ENCODE measurements around the gene SLC25A38. TPM values are rescaled to one million over a fixed set of nuclear protein-coding genes. Genes with fewer than 3 reads are reported as not detected.

The SLC25A38 gene
- total RNA-seq, 1 experiment from 2014 or later = 54.6 TPM

GRCh38 chr3:39381432-39381831 lies 1.7 kb upstream of the SLC25A38 start:
- H3K4me1 ChIP-seq (ENCODE audit: low read length) = peaks cover 34% of the 10 kb centered on the region
- H3K9me3 ChIP-seq (ENCODE audit: low read length) = no peaks in the 10 kb centered on the region
- no peaks in the 10 kb centered on the region for H3K9me2 ChIP-seq (replicated peaks; ENCODE audit: insufficient read depth, low read length)
- no peak overlapping the region for H3K9ac ChIP-seq (ENCODE audit: low read length)
- H2AFZ ChIP-seq (ENCODE audit: low read length) = no peak overlapping the region
- H4K20me1 ChIP-seq (ENCODE audit: insufficient read depth, low read depth, low read length) = peaks cover 22% of the 10 kb centered on the region
- H3K79me2 ChIP-seq (ENCODE audit: low read length) = peaks cover 27% of the 10 kb centered on the region
- H3K27ac ChIP-seq (ENCODE audit: low read length) = no peak overlapping the region
- DNase-seq = no peak
- no peaks in the 10 kb centered on the region for H3K27me3 ChIP-seq (ENCODE audit: low read length)
- no peak overlapping the region for H3K4me2 ChIP-seq (ENCODE audit: low read depth, low read length, poor library complexity, severe bottlenecking)
- H3K4me3 ChIP-seq (ENCODE audit: low read length) = no peak overlapping the region
- H3K36me3 ChIP-seq (ENCODE audit: insufficient read depth, low read length) = peaks cover 5% of the 10 kb centered on the region; the same call in 1 of the 2 replicates

- H3K4me3 ChIP-seq (ENCODE audit: low read length) = peak overlapping the region; percentile 85
- no peaks in the 10 kb centered on the region for H3K9me3 ChIP-seq (ENCODE audit: low read length)
- no peaks in the 10 kb centered on the region for H3K9me2 ChIP-seq (replicated peaks; ENCODE audit: insufficient read depth, low read length)
- peak; percentile 98 for DNase-seq
- no peaks in the 10 kb centered on the region for H3K27me3 ChIP-seq (ENCODE audit: low read length)
- H4K20me1 ChIP-seq (ENCODE audit: insufficient read depth, low read depth, low read length) = peaks cover 38% of the 10 kb centered on the region
- peaks cover 55% of the 10 kb centered on the region for H3K4me1 ChIP-seq (ENCODE audit: low read length)
- peak overlapping the region; percentile 77 for H3K27ac ChIP-seq (ENCODE audit: low read length)
- H3K36me3 ChIP-seq (ENCODE audit: insufficient read depth, low read length) = peaks cover 8% of the 10 kb centered on the region; the same call in 1 of the 2 replicates
- peak overlapping the region; percentile 91 for H3K4me2 ChIP-seq (ENCODE audit: low read depth, low read length, poor library complexity, severe bottlenecking)
- peak overlapping the region; percentile 19; the same call in 1 of the 2 replicates for H2AFZ ChIP-seq (ENCODE audit: low read length)
- peaks cover 53% of the 10 kb centered on the region for H3K79me2 ChIP-seq (ENCODE audit: low read length)
- peak overlapping the region; percentile 95 for H3K9ac ChIP-seq (ENCODE audit: low read length)
Observed at GRCh38 chr3:39383881-39384664, 903 bp downstream of the SLC25A38 start.

- Histone ChIP-seq H3K4me2 (ENCODE audit: low read depth, low read length, poor library complexity, severe bottlenecking) (peak overlapping the region; percentile 91), H3K27me3 (ENCODE audit: low read length) (no peaks in the 10 kb centered on the region), H3K27ac (ENCODE audit: low read length) (no peak overlapping the region), H4K20me1 (ENCODE audit: insufficient read depth, low read depth, low read length) (peaks cover 42% of the 10 kb centered on the region), H2AFZ (ENCODE audit: low read length) (no peak overlapping the region), H3K9me2 (replicated peaks; ENCODE audit: insufficient read depth, low read length) (no peaks in the 10 kb centered on the region), H3K9me3 (ENCODE audit: low read length) (no peaks in the 10 kb centered on the region), H3K9ac (ENCODE audit: low read length) (peak overlapping the region; percentile 78), H3K79me2 (ENCODE audit: low read length) (peaks cover 59% of the 10 kb centered on the region), H3K4me3 (ENCODE audit: low read length) (peak overlapping the region; percentile 85), H3K4me1 (ENCODE audit: low read length) (peaks cover 57% of the 10 kb centered on the region), H3K36me3 (ENCODE audit: insufficient read depth, low read length) (peaks cover 13% of the 10 kb centered on the region; the same call in 1 of the 2 replicates)
- no peak for DNase-seq
Observed at GRCh38 chr3:39384665-39385000, 1.5 kb downstream of the SLC25A38 start.

GRCh38 chr3:39385456-39386090 lies 2.4 kb downstream of the SLC25A38 start:
- no peak for DNase-seq
- Histone ChIP-seq H3K4me3 (ENCODE audit: low read length) (peak overlapping the region; percentile 85), H4K20me1 (ENCODE audit: insufficient read depth, low read depth, low read length) (peaks cover 47% of the 10 kb centered on the region), H3K9ac (ENCODE audit: low read length) (peak overlapping the region; percentile 78), H2AFZ (ENCODE audit: low read length) (no peak overlapping the region), H3K9me2 (replicated peaks; ENCODE audit: insufficient read depth, low read length) (no peaks in the 10 kb centered on the region), H3K27ac (ENCODE audit: low read length) (no peak overlapping the region), H3K36me3 (ENCODE audit: insufficient read depth, low read length) (peaks cover 21% of the 10 kb centered on the region; the same call in 1 of the 2 replicates), H3K9me3 (ENCODE audit: low read length) (no peaks in the 10 kb centered on the region), H3K79me2 (ENCODE audit: low read length) (peaks cover 68% of the 10 kb centered on the region), H3K4me2 (ENCODE audit: low read depth, low read length, poor library complexity, severe bottlenecking) (peak overlapping the region; percentile 91), H3K27me3 (ENCODE audit: low read length) (no peaks in the 10 kb centered on the region), H3K4me1 (ENCODE audit: low read length) (peaks cover 57% of the 10 kb centered on the region)

- no peak overlapping the region for H3K4me3 ChIP-seq (ENCODE audit: low read length)
- no peaks in the 10 kb centered on the region for H3K27me3 ChIP-seq (ENCODE audit: low read length)
- no peaks in the 10 kb centered on the region for H3K9me3 ChIP-seq (ENCODE audit: low read length)
- no peak overlapping the region for H3K4me2 ChIP-seq (ENCODE audit: low read depth, low read length, poor library complexity, severe bottlenecking)
- no peak for DNase-seq
- H3K4me1 ChIP-seq (ENCODE audit: low read length) = peaks cover 57% of the 10 kb centered on the region
- H3K9ac ChIP-seq (ENCODE audit: low read length) = no peak overlapping the region
- peaks cover 75% of the 10 kb centered on the region for H3K79me2 ChIP-seq (ENCODE audit: low read length)
- no peak overlapping the region for H2AFZ ChIP-seq (ENCODE audit: low read length)
- no peak overlapping the region for H3K27ac ChIP-seq (ENCODE audit: low read length)
- peaks cover 47% of the 10 kb centered on the region for H4K20me1 ChIP-seq (ENCODE audit: insufficient read depth, low read depth, low read length)
- H3K36me3 ChIP-seq (ENCODE audit: insufficient read depth, low read length) = peaks cover 28% of the 10 kb centered on the region; the same call in 1 of the 2 replicates
- no peaks in the 10 kb centered on the region for H3K9me2 ChIP-seq (replicated peaks; ENCODE audit: insufficient read depth, low read length)
Observed at GRCh38 chr3:39386318-39386717, 3.1 kb downstream of the SLC25A38 start.

GRCh38 chr3:39387411-39387975 lies 4.3 kb downstream of the SLC25A38 start:
- Histone ChIP-seq H3K4me2 (ENCODE audit: low read depth, low read length, poor library complexity, severe bottlenecking) (peak overlapping the region; percentile 32), H3K27ac (ENCODE audit: low read length) (no peak overlapping the region), H3K4me1 (ENCODE audit: low read length) (peaks cover 54% of the 10 kb centered on the region), H3K9me3 (ENCODE audit: low read length) (no peaks in the 10 kb centered on the region), H3K36me3 (ENCODE audit: insufficient read depth, low read length) (peaks cover 36% of the 10 kb centered on the region; the same call in 1 of the 2 replicates), H3K9me2 (replicated peaks; ENCODE audit: insufficient read depth, low read length) (no peaks in the 10 kb centered on the region), H2AFZ (ENCODE audit: low read length) (no peak overlapping the region), H3K27me3 (ENCODE audit: low read length) (no peaks in the 10 kb centered on the region), H3K79me2 (ENCODE audit: low read length) (peaks cover 76% of the 10 kb centered on the region), H3K9ac (ENCODE audit: low read length) (peak overlapping the region; percentile 21; the same call in 1 of the 2 replicates), H3K4me3 (ENCODE audit: low read length) (no peak overlapping the region), H4K20me1 (ENCODE audit: insufficient read depth, low read depth, low read length) (peaks cover 47% of the 10 kb centered on the region)
- no peak for DNase-seq

- Histone ChIP-seq H3K36me3 (ENCODE audit: insufficient read depth, low read length) (peaks cover 42% of the 10 kb centered on the region; the same call in 1 of the 2 replicates), H3K9me2 (replicated peaks; ENCODE audit: insufficient read depth, low read length) (no peaks in the 10 kb centered on the region), H3K4me3 (ENCODE audit: low read length) (no peak overlapping the region), H3K4me1 (ENCODE audit: low read length) (peaks cover 49% of the 10 kb centered on the region), H4K20me1 (ENCODE audit: insufficient read depth, low read depth, low read length) (peaks cover 47% of the 10 kb centered on the region), H3K9me3 (ENCODE audit: low read length) (no peaks in the 10 kb centered on the region), H2AFZ (ENCODE audit: low read length) (no peak overlapping the region), H3K79me2 (ENCODE audit: low read length) (peaks cover 78% of the 10 kb centered on the region), H3K27me3 (ENCODE audit: low read length) (no peaks in the 10 kb centered on the region), H3K27ac (ENCODE audit: low read length) (0 out of 2 replicates have a peak overlapping the region, but pooled peaks have one; percentile 52), H3K9ac (ENCODE audit: low read length) (no peak overlapping the region), H3K4me2 (ENCODE audit: low read depth, low read length, poor library complexity, severe bottlenecking) (peak overlapping the region; percentile 32)
- DNase-seq = no peak
Observed at GRCh38 chr3:39388153-39388552, 5.0 kb downstream of the SLC25A38 start.

GRCh38 chr3:39388741-39389248 lies 5.6 kb downstream of the SLC25A38 start:
- Histone ChIP-seq H3K27ac (ENCODE audit: low read length) (peak overlapping the region; percentile 52), H4K20me1 (ENCODE audit: insufficient read depth, low read depth, low read length) (peaks cover 47% of the 10 kb centered on the region), H3K79me2 (ENCODE audit: low read length) (peaks cover 76% of the 10 kb centered on the region), H3K4me2 (ENCODE audit: low read depth, low read length, poor library complexity, severe bottlenecking) (peak overlapping the region; percentile 32), H3K27me3 (ENCODE audit: low read length) (no peaks in the 10 kb centered on the region), H2AFZ (ENCODE audit: low read length) (no peak overlapping the region), H3K9me3 (ENCODE audit: low read length) (no peaks in the 10 kb centered on the region), H3K4me1 (ENCODE audit: low read length) (peaks cover 49% of the 10 kb centered on the region), H3K4me3 (ENCODE audit: low read length) (no peak overlapping the region), H3K9me2 (replicated peaks; ENCODE audit: insufficient read depth, low read length) (no peaks in the 10 kb centered on the region), H3K36me3 (ENCODE audit: insufficient read depth, low read length) (peaks cover 49% of the 10 kb centered on the region), H3K9ac (ENCODE audit: low read length) (peak overlapping the region; percentile 35; the same call in 1 of the 2 replicates)
- DNase-seq = peak; percentile 56

Measured in Karpas-422 (cell line).